Measurements from ENCODE around the gene CASZ1.

The CASZ1 gene

GRCh38 chr1:10677491-10678391 lies 118.7 kb downstream of the CASZ1 start:
- DNase-seq (ENCODE audit: extremely low read depth in 1 of 2, low read depth in 1 of 2) = no peak

GRCh38 chr1:10676963-10677362 lies 119.5 kb downstream of the CASZ1 start:
- DNase-seq (ENCODE audit: extremely low read depth in 1 of 2, low read depth in 1 of 2) = no peak

- no peak for DNase-seq (ENCODE audit: extremely low read depth in 1 of 2, low read depth in 1 of 2)
These were observed 120.6 kb downstream of the CASZ1 start for GRCh38 chr1:10675813-10676212.

GRCh38 chr1:10674700-10675609 lies 121.5 kb downstream of the CASZ1 start:
- DNase-seq (ENCODE audit: extremely low read depth in 1 of 2, low read depth in 1 of 2) = no peak

GRCh38 chr1:10674222-10674621 lies 122.2 kb downstream of the CASZ1 start:
- no peak for DNase-seq (ENCODE audit: extremely low read depth in 1 of 2, low read depth in 1 of 2)

- DNase-seq (ENCODE audit: extremely low read depth in 1 of 2, low read depth in 1 of 2) = no peak
These were observed 123.2 kb downstream of the CASZ1 start for GRCh38 chr1:10673109-10673711.

- DNase-seq (ENCODE audit: extremely low read depth in 1 of 2, low read depth in 1 of 2) = no peak
These were observed 123.9 kb downstream of the CASZ1 start for GRCh38 chr1:10672343-10673050.

GRCh38 chr1:10671622-10672342 lies 124.7 kb downstream of the CASZ1 start:
- no peak for DNase-seq (ENCODE audit: extremely low read depth in 1 of 2, low read depth in 1 of 2)

GRCh38 chr1:10671090-10671489 lies 125.4 kb downstream of the CASZ1 start:
- no peak for DNase-seq (ENCODE audit: extremely low read depth in 1 of 2, low read depth in 1 of 2)

GRCh38 chr1:10670190-10670589 lies 126.3 kb downstream of the CASZ1 start:
- DNase-seq (ENCODE audit: extremely low read depth in 1 of 2, low read depth in 1 of 2) = no peak

GRCh38 chr1:10669570-10669969 lies 126.9 kb downstream of the CASZ1 start:
- no peak for DNase-seq (ENCODE audit: extremely low read depth in 1 of 2, low read depth in 1 of 2)

GRCh38 chr1:10667861-10668761 lies 128.3 kb downstream of the CASZ1 start:
- no peak for DNase-seq (ENCODE audit: extremely low read depth in 1 of 2, low read depth in 1 of 2)

- no peak for DNase-seq (ENCODE audit: extremely low read depth in 1 of 2, low read depth in 1 of 2)
These were observed 130.3 kb downstream of the CASZ1 start for GRCh38 chr1:10665930-10666850.

- no peak for DNase-seq (ENCODE audit: extremely low read depth in 1 of 2, low read depth in 1 of 2)
These were observed 131.2 kb downstream of the CASZ1 start for GRCh38 chr1:10665226-10665625.

- no peak for DNase-seq (ENCODE audit: extremely low read depth in 1 of 2, low read depth in 1 of 2)
These were observed 132.2 kb downstream of the CASZ1 start for GRCh38 chr1:10664251-10664650.

- no peak for DNase-seq (ENCODE audit: extremely low read depth in 1 of 2, low read depth in 1 of 2)
These were observed 132.8 kb downstream of the CASZ1 start for GRCh38 chr1:10663678-10664035.

- DNase-seq (ENCODE audit: extremely low read depth in 1 of 2, low read depth in 1 of 2) = no peak
These were observed 133.4 kb downstream of the CASZ1 start for GRCh38 chr1:10662824-10663677.

All from activated CD8-positive, alpha-beta memory T cell treated with anti-CD3 and anti-CD28 coated beads for 1 hour (primary cell).